Measurements from ENCODE around the gene GAREM1.

GAREM1 gene

DNA sequence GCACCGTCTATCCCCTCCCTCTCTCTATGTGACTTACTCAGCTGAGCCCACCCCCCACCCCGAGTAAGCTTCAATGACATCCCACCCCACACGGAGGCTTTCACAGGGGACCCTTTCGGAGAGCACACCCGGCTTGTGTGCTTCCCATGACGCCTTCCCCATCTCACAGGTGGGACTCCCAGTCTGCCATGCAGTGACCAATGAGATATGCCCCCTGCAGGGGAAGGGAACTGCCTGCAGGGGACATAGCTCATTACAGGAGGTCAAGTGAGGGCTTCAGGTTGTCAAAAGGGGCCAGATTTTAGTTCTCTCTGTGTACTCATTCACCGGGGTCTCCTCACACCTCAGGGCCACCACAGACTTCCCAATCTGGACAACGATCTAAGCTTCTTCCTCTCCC is 112.6 kb downstream of the GAREM1 start:
- Histone ChIP-seq H3K4me3 (no peak overlapping the region), H3K4me1 (peaks cover 0 to 26% (median 2%) of the 10 kb centered on the region in 4 donors), H3K36me3 (no peaks in the 10 kb centered on the region), H3K27ac (no peak overlapping the region), H3K27me3 (no peaks in the 10 kb centered on the region), H3K9me3 (no peaks in the 10 kb centered on the region)
- TF ChIP-seq, protein P1, sequence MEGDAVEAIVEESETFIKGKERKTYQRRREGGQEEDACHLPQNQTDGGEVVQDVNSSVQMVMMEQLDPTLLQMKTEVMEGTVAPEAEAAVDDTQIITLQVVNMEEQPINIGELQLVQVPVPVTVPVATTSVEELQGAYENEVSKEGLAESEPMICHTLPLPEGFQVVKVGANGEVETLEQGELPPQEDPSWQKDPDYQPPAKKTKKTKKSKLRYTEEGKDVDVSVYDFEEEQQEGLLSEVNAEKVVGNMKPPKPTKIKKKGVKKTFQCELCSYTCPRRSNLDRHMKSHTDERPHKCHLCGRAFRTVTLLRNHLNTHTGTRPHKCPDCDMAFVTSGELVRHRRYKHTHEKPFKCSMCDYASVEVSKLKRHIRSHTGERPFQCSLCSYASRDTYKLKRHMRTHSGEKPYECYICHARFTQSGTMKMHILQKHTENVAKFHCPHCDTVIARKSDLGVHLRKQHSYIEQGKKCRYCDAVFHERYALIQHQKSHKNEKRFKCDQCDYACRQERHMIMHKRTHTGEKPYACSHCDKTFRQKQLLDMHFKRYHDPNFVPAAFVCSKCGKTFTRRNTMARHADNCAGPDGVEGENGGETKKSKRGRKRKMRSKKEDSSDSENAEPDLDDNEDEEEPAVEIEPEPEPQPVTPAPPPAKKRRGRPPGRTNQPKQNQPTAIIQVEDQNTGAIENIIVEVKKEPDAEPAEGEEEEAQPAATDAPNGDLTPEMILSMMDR (IDR thresholded peaks at IDR 0.05), result no peak
- intact Hi-C loops (cut with DNase I; ENCODE audit: low total_unique reads), result loop anchor here (10.0 kb wide), 1 partner anchor 53 kb away; no protein-coding TSS in a partner anchor
- no peak for DNase-seq

DNA sequence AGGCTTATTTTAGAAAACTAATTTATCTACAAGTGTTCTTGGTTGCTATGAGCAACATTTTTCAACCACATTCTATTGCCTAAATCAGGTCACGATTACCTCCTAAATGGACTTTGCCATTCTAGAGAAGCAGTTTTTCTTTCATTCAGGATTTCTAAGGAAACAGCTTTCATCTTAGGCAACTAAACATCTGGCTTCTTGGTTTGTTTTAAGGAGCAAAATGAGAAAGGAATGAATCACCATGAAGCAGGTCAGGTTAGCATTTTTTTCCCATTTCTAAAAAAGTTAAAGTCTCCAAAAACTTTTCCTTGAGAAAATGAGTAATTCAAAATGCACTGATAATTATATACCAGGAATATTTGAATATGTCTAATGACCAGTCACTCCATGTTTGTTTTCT is 114.8 kb downstream of the GAREM1 start:
- H3K4me1 ChIP-seq, result peaks cover 0 to 39% (median 7%) of the 10 kb centered on the region in 4 donors
- intact Hi-C loops (cut with DNase I; ENCODE audit: low total_unique reads), result loop anchor here (10.0 kb wide), 1 partner anchor 51 kb away; no protein-coding TSS in a partner anchor
- no peaks in the 10 kb centered on the region for H3K9me3 ChIP-seq
- H3K36me3 ChIP-seq, result no peaks in the 10 kb centered on the region
- no peak overlapping the region for H3K4me3 ChIP-seq
- H3K27me3 ChIP-seq, result no peaks in the 10 kb centered on the region
- peak overlapping the region in 1 of 2 donors; percentile 33 for H3K27ac ChIP-seq
- DNase-seq, result no peak
- TF ChIP-seq, protein P1 (IDR thresholded peaks at IDR 0.05), result no peak

DNA sequence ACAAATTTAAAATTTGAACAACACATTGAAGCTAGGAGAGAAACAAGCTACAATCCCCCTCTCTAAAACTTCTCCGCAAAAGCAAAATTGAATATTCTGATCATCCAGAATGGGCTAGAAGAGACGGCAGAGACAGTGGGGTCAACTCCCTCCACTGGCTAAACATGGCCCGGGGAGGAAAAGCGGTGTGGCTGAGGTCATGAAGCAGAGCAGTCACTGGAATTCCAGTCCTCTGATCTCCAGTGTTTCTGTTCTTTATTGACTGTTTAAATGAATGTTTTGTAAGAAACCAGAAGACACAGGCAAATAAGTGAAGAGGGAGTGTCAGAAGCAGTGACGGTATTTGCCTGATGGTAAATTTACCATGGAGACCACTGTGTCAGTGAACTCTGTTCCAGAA is 116.2 kb downstream of the GAREM1 start:
- DNase-seq, result no peak
- no peaks in the 10 kb centered on the region for H3K9me3 ChIP-seq
- no peaks in the 10 kb centered on the region for H3K27me3 ChIP-seq
- peaks cover 0 to 50% (median 11%) of the 10 kb centered on the region in 4 donors for H3K4me1 ChIP-seq
- no peaks in the 10 kb centered on the region for H3K36me3 ChIP-seq
- intact Hi-C loops (cut with DNase I; ENCODE audit: low total_unique reads), result loop anchor here (10.0 kb wide), 1 partner anchor 50 kb away; no protein-coding TSS in a partner anchor
- TF ChIP-seq, protein P1 (IDR thresholded peaks at IDR 0.05), result no peak
- no peak overlapping the region for H3K4me3 ChIP-seq
- peak overlapping the region in 1 of 2 donors; percentile 15 for H3K27ac ChIP-seq

DNA sequence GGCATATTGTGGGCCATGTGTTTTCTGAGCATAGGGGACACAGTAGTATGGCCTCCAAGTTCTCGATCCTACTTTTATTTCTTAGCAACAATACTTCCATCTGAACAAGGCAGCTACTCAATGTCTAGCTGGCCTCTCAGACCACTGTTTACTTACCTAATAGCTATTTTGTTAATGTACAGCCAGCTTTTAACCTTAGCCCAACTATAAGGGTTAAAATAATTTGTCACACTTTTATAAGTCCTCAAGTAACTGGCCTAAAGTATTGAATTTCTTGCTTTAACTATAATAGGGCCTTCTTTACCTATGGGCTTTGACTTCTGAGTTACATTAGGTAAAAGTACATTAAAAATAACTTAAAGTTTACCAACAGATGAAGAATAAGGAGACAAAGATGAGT is 117.4 kb downstream of the GAREM1 start:
- Histone ChIP-seq H3K4me3 (no peak overlapping the region), H3K27ac (peak overlapping the region in 1 of 2 donors; percentile 8), H3K4me1 (peaks cover 0 to 63% (median 16%) of the 10 kb centered on the region in 4 donors), H3K9me3 (no peaks in the 10 kb centered on the region), H3K36me3 (no peaks in the 10 kb centered on the region), H3K27me3 (no peaks in the 10 kb centered on the region)
- DNase-seq, result no peak
- TF ChIP-seq, protein P1 (IDR thresholded peaks at IDR 0.05), result no peak
- intact Hi-C loops (cut with DNase I; ENCODE audit: low total_unique reads), result loop anchor here (10.0 kb wide), 1 partner anchor 48 kb away; no protein-coding TSS in a partner anchor

DNA sequence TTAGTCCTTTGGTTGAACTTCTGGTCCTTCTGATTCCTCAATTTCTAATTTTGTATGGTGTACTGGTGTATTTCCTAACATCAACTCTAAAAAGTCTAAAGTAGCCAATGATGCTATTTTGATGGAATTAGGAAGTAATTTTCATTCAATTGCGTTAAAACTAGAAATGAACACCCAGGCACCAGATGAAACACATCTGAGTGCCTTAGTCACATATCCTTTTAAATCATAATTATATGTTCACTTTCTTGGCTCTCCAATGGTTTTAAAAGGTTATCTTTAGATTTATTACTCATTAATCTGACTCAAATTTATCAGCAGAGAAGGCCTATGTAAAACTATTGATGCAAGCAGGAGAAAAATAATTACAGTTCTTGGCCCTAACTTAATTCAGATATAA is 119.7 kb downstream of the GAREM1 start:
- no peaks in the 10 kb centered on the region for H3K9me3 ChIP-seq
- no peak overlapping the region for H3K4me3 ChIP-seq
- no peak for DNase-seq
- TF ChIP-seq, protein P1 (IDR thresholded peaks at IDR 0.05), result no peak
- peaks cover 0 to 70% (median 29%) of the 10 kb centered on the region in 4 donors for H3K4me1 ChIP-seq
- H3K27ac ChIP-seq, result peak overlapping the region; percentile 68 to 69
- no peaks in the 10 kb centered on the region for H3K36me3 ChIP-seq
- intact Hi-C loops (cut with DNase I; ENCODE audit: low total_unique reads), result loop anchor here (10.0 kb wide), 1 partner anchor 46 kb away; no protein-coding TSS in a partner anchor
- no peaks in the 10 kb centered on the region for H3K27me3 ChIP-seq

All from tibial artery (tissue), 4 donors.